ENCODE results near the gene PALMD. TPM values are rescaled to one million over a fixed set of nuclear protein-coding genes. Genes with fewer than 3 reads are reported as not detected.

PALMD gene
- polyA plus RNA-seq, 3 donors, result not detected

GRCh38 chr1:99674115-99675064 is 28.5 kb downstream of the PALMD start:
- intact Hi-C loops (cut with micrococcal nuclease), result no loop called here
- Histone ChIP-seq H2AFZ (ENCODE audit: insufficient read depth, low read depth, low read length, poor library complexity, severe bottlenecking) (no peak overlapping the region), H3K4me1 (ENCODE audit: control insufficient read depth in 1 of 2, insufficient read depth in 2 of 2, low read length in 2 of 2) (no peaks in the 10 kb centered on the region), H3K4me2 (replicated peaks; ENCODE audit: extremely low read depth, low read length, poor library complexity, severe bottlenecking) (no peak overlapping the region), H3K4me3 (replicated peaks in 1 of 3; ENCODE audit: low read depth in 2 of 3, low read length in 3 of 3) (no peak overlapping the region), H3K9ac (ENCODE audit: insufficient read depth, low read length, poor library complexity, severe bottlenecking) (no peak overlapping the region), H3K36me3 (replicated peaks in 1 of 2; ENCODE audit: control insufficient read depth in 1 of 2, insufficient read depth in 2 of 2, low read length in 2 of 2) (no peaks in the 10 kb centered on the region), H3K27ac (ENCODE audit: low read depth in 1 of 2, low read length in 2 of 2) (no peak overlapping the region), H4K20me1 (ENCODE audit: insufficient read depth, low read length) (no peaks in the 10 kb centered on the region), H3K9me3 (replicated peaks in 1 of 2; ENCODE audit: control insufficient read depth in 1 of 2, insufficient read depth in 1 of 2, low read length in 2 of 2) (no peaks in the 10 kb centered on the region), H3K79me2 (ENCODE audit: insufficient read depth, low read length) (no peaks in the 10 kb centered on the region), H3K27me3 (ENCODE audit: control insufficient read depth in 2 of 2, insufficient read depth in 2 of 2, low read length in 2 of 2) (peaks cover 0 to 3% of the 10 kb centered on the region in 2 donors)
- no peak for DNase-seq
- Mint-ChIP-seq H3K9me3 (peaks cover 0 to 4% (median 0%) of the 10 kb centered on the region in 7 donors), H3K4me1 (no peaks in the 10 kb centered on the region), H3K27me3 (ENCODE audit: low read depth in 3 of 3) (peaks cover 0 to 2% (median 0%) of the 10 kb centered on the region in 3 donors), H3K4me3 (no peak overlapping the region), H3K27ac (no peak overlapping the region), H3K36me3 (no peaks in the 10 kb centered on the region)
- 80% methylated on average over 1 of the region's 6 CpGs for WGBS (ENCODE audit: insufficient coverage)
- TF ChIP-seq CTCF (IDR thresholded peaks at IDR 0.05), result no peak

DNA sequence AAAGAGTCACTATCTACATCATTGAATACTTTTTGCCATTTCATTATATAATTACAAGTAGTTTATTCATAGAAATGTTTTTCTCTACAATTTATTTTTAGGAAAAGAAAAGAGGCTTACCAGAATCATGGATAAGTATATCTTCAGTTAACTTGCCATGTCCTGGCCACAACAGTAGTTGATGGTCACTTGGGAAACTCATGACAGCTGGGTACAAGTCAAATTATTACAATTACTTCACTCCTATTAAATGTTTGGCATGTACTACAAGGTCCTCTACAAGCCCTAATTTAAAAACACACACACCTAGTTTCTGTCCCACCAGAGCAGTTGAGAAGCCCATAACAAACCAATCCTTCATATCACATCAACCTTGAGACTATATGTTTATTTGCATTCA is 29.4 kb downstream of the PALMD start:
- H3K36me3 ChIP-seq (replicated peaks in 1 of 2; ENCODE audit: control insufficient read depth in 1 of 2, insufficient read depth in 2 of 2, low read length in 2 of 2), result no peaks in the 10 kb centered on the region
- no peak overlapping the region for H3K9ac ChIP-seq (ENCODE audit: insufficient read depth, low read length, poor library complexity, severe bottlenecking)
- intact Hi-C loops (cut with micrococcal nuclease), result no loop called here
- no peak overlapping the region for H3K27ac ChIP-seq (ENCODE audit: low read depth in 1 of 2, low read length in 2 of 2)
- Mint-ChIP-seq H3K27me3 (ENCODE audit: low read depth in 3 of 3) (peaks cover 0 to 2% (median 0%) of the 10 kb centered on the region in 3 donors), H3K4me3 (no peak overlapping the region), H3K27ac (no peak overlapping the region), H3K36me3 (no peaks in the 10 kb centered on the region), H3K4me1 (no peaks in the 10 kb centered on the region), H3K9me3 (peaks cover 0 to 4% (median 0%) of the 10 kb centered on the region in 7 donors)
- H3K4me1 ChIP-seq (ENCODE audit: control insufficient read depth in 1 of 2, insufficient read depth in 2 of 2, low read length in 2 of 2), result no peaks in the 10 kb centered on the region
- TF ChIP-seq CTCF (IDR thresholded peaks at IDR 0.05), result no peak
- no peaks in the 10 kb centered on the region for H4K20me1 ChIP-seq (ENCODE audit: insufficient read depth, low read length)
- no peaks in the 10 kb centered on the region for H3K9me3 ChIP-seq (replicated peaks in 1 of 2; ENCODE audit: control insufficient read depth in 1 of 2, insufficient read depth in 1 of 2, low read length in 2 of 2)
- peaks cover 0 to 3% of the 10 kb centered on the region in 2 donors for H3K27me3 ChIP-seq (ENCODE audit: control insufficient read depth in 2 of 2, insufficient read depth in 2 of 2, low read length in 2 of 2)
- no peak overlapping the region for H2AFZ ChIP-seq (ENCODE audit: insufficient read depth, low read depth, low read length, poor library complexity, severe bottlenecking)
- H3K4me3 ChIP-seq (replicated peaks in 1 of 3; ENCODE audit: low read depth in 2 of 3, low read length in 3 of 3), result no peak overlapping the region
- no peak for DNase-seq
- no peak overlapping the region for H3K4me2 ChIP-seq (replicated peaks; ENCODE audit: extremely low read depth, low read length, poor library complexity, severe bottlenecking)
- no peaks in the 10 kb centered on the region for H3K79me2 ChIP-seq (ENCODE audit: insufficient read depth, low read length)
